BE2C (cell line): ENCODE results near the gene POU3F1.

ENCODE experiments used
- DNase-seq: peaks from one replicate; pipeline ENCODE4 v3.0.0-alpha.2; 2020
- H3K27me3 ChIP-seq: fragments of 250-450 bp; sonication (Bioruptor Pico); 2 replicates; pipeline ENCODE4 v1.5.1; 2020; ENCODE audit warnings: mild to moderate bottlenecking
- H3K36me3 ChIP-seq: fragments of 250-450 bp; sonication (Bioruptor Pico); 2 replicates; pipeline ENCODE4 v1.5.1; 2020; ENCODE audit warnings: mild to moderate bottlenecking
- H3K4me1 ChIP-seq: fragments of 250-450 bp; sonication (Bioruptor Pico); 2 replicates; pipeline ENCODE4 v1.5.1; 2020
- H3K4me3 ChIP-seq: 2 replicates; pipeline ENCODE4 v1.5.1; 2011; ENCODE audit warnings: low read depth, low read length
- H3K9me3 ChIP-seq: fragments of 250-450 bp; sonication (Bioruptor Pico); 2 replicates; pipeline ENCODE4 v1.5.1; 2020
- TF ChIP-seq, protein P1 (sequence below): IDR thresholded peaks from 2 replicates; pipeline ENCODE4 v1.5.1; 2012; ENCODE audit warnings: mild to moderate bottlenecking, low read depth, low read length

The POU3F1 gene

DNA sequence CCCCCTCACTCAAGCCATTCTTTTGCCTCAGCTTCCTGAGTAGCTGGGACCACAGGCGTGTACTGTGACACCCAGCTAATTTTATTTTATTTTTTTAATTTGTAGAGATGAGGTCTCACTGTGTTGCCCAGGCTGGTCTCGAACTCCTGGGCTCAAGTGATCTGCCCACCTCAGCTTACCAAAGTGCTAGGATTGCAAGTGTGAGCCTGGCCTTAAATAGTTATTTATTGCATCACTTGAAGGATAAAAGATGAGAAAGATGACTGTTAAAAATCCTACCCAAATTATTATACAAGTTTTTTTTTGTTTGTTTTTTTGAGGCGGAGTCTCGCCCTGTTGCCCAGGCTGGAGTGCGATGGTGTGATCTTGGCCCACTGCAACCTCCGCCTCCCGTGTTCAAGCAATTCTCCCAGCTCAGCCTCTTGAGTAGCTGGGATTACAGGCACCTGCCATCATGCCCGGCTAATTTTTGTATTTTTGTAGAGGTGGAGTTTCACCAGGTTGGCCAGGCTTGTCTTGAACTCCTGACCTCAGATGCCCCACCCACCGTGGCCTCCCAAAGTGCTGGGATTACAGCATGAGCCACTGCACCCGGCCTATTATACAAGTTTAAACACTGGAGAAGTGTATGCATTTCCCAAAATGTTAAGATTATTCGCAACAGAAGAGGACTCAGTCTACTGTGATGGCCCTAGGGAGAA, 31.7 kb downstream of the POU3F1 start:
- TF ChIP-seq, protein P1, sequence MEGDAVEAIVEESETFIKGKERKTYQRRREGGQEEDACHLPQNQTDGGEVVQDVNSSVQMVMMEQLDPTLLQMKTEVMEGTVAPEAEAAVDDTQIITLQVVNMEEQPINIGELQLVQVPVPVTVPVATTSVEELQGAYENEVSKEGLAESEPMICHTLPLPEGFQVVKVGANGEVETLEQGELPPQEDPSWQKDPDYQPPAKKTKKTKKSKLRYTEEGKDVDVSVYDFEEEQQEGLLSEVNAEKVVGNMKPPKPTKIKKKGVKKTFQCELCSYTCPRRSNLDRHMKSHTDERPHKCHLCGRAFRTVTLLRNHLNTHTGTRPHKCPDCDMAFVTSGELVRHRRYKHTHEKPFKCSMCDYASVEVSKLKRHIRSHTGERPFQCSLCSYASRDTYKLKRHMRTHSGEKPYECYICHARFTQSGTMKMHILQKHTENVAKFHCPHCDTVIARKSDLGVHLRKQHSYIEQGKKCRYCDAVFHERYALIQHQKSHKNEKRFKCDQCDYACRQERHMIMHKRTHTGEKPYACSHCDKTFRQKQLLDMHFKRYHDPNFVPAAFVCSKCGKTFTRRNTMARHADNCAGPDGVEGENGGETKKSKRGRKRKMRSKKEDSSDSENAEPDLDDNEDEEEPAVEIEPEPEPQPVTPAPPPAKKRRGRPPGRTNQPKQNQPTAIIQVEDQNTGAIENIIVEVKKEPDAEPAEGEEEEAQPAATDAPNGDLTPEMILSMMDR = no peak
- Histone ChIP-seq H3K27me3 (no peaks in the 10 kb centered on the region), H3K4me1 (no peaks in the 10 kb centered on the region), H3K4me3 (no peak overlapping the region), H3K36me3 (peaks cover 6% of the 10 kb centered on the region; the same call in 1 of the 2 replicates), H3K9me3 (no peaks in the 10 kb centered on the region)
- DNase-seq = no peak

DNA sequence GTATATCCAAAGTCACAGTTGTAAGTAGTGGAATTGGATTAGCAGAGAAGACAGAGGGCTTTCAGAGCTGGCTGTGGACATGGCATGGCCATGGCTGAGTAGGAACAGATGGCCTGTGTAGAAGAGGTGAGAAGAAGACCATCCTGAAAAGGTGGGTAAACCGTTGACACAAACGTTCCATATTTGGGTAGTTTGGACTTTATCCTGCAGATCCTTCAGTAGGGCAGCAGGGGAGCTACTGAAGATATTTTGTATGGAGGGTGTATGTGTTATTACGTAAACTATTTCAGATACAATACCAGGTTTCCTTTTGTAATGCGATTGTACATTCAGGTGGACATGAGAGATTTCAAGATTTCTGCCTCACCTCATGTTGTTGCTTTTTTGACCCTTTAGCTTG, 32.4 kb downstream of the POU3F1 start:
- no peak for DNase-seq
- H3K4me3 ChIP-seq = no peak overlapping the region
- H3K27me3 ChIP-seq = no peaks in the 10 kb centered on the region
- no peaks in the 10 kb centered on the region for H3K4me1 ChIP-seq
- no peaks in the 10 kb centered on the region; the same call in 1 of the 2 replicates for H3K36me3 ChIP-seq
- no peaks in the 10 kb centered on the region for H3K9me3 ChIP-seq
- TF ChIP-seq, protein P1 = no peak

DNA sequence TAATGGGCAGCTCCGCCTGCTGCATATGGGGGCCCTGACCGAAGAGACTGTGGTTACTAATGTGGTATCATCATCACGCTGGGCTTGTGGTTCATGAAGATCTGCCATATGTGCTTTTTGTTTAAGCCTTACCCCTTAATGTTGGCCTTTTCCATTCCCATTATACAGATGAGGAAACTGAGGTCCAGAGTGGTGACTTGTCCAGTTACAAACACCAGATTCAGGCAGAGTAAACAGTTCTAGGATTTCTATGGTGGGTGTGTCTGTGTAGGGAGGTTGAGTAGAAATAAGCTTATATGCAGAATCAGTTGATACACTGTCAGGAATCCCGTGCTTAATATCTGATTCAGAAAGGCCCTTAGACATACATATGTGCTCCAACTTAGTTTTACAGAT, 33.4 kb downstream of the POU3F1 start:
- no peaks in the 10 kb centered on the region; the same call in 1 of the 2 replicates for H3K36me3 ChIP-seq
- H3K4me1 ChIP-seq = no peaks in the 10 kb centered on the region
- H3K27me3 ChIP-seq = no peaks in the 10 kb centered on the region
- H3K4me3 ChIP-seq = peak overlapping the region; percentile 88
- no peaks in the 10 kb centered on the region for H3K9me3 ChIP-seq
- TF ChIP-seq, protein P1 = no peak
- DNase-seq = no peak

DNA sequence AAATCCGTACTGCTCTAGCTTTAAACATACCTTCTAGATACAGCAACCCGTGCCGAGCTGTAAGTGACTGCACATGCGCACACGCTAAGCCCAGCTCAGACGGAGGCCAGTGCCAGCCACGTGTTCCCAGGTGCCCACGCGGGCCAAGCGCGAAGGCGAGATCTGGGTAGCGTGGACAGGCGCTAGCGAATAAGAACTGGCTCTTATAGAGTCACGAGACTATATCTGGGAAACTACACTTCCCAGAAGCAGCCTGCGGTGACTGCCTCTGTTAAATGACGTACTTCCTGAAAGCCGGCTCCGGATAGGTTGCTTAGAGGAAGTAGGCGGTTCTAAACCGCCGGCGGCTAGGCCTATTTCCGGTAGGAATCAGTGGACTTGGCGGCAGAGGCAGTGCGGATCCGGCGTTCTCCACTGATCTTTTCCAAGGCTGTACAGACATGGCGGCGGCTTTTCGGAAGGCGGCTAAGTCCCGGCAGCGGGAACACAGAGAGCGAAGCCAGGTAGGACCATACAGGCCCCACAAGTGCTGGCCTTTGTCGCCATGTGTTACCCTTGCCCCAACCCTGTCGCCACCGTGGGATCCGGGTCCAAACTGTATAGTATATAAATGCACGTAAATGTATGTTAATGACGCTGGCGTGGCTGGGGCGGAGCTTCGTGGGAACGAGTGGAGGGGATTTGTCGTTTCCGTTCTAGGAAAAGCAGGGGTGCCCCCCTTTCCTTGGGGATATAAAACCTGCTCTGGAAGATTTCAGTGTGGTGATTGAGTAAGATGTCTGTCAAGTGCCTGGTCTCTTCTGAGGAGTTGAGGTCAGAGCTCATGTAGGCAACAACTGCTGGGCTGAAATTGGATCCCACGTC, 34.0 kb downstream of the POU3F1 start, which contains the start of gene UTP11:
UTP11 (plus strand) TSS at position 372 of the 864 bp plus-strand sequence; CDS start at position 441, 69 bp downstream.
- peak; percentile 90 for DNase-seq
- H3K9me3 ChIP-seq = no peaks in the 10 kb centered on the region
- TF ChIP-seq, protein P1 = no peak
- H3K4me3 ChIP-seq = peak within 1 kb of the TSS; percentile 88
- H3K36me3 ChIP-seq = no peaks in the 10 kb centered on the region
- no peaks in the 10 kb centered on the region for H3K27me3 ChIP-seq
- no peaks in the 10 kb centered on the region for H3K4me1 ChIP-seq

DNA sequence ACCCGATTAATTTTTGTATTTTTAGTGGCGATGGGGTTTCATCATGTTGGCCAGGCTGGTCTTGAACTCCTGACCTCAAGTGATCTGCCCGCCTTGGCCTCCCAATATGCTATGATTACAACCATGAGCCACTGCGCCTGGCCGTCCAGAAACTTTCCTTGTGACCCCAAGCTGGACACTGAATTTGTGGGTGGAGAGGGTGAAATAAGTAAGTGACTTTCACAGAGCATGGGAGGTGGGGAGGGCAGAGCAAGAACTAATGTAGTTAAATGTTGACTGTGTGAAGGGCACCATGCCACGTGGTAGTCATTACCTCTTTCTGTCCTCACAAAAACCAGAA, 36.8 kb downstream of the POU3F1 start:
- Histone ChIP-seq H3K9me3 (no peaks in the 10 kb centered on the region), H3K4me3 (no peak overlapping the region), H3K27me3 (no peaks in the 10 kb centered on the region), H3K36me3 (no peaks in the 10 kb centered on the region), H3K4me1 (no peaks in the 10 kb centered on the region)
- no peak for DNase-seq
- TF ChIP-seq, protein P1 = no peak
